ENCODE measurements around the gene B4GALNT4.

DNA sequence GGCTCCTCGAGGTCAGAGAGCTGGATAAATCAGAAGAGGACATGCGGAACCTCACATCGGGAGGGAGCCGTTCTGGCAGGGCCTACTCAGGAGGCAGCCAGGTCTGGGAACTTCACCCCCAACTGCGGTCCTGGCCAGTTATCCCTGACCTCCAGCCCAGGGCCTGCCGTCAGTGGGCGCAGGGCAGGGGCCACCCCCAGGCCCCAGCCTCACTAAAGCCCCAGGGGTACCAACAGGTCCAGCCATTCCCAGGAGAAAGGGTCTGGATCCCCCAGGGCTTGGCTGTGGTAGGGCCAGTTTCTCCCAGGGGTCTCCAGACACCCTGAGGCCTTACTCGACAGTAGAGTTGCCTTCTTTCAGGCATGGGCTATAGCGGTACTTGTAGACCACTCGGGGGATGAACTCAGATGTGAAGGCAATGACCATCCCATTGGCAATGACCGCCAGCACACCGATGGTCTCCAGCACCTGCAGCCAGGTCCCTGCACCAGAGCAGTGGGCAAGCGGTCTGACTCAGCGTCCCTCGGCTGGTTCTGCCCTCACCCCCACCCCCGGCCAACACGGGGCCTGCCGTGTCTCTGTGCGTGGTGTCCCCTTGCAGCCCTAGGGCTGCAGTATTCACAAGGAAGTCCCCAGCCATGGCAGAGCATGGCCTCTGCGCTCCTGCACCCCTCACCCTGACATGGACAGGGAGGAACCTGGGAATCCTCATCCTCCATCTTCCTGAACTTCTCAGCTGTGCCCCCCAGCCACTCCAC, 50.1 kb downstream of the B4GALNT4 start:
- TF ChIP-seq, protein P1, sequence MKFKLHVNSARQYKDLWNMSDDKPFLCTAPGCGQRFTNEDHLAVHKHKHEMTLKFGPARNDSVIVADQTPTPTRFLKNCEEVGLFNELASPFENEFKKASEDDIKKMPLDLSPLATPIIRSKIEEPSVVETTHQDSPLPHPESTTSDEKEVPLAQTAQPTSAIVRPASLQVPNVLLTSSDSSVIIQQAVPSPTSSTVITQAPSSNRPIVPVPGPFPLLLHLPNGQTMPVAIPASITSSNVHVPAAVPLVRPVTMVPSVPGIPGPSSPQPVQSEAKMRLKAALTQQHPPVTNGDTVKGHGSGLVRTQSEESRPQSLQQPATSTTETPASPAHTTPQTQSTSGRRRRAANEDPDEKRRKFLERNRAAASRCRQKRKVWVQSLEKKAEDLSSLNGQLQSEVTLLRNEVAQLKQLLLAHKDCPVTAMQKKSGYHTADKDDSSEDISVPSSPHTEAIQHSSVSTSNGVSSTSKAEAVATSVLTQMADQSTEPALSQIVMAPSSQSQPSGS (CRISPR knock-in tag; IDR thresholded peaks at IDR 0.05; ENCODE audit: borderline replicate concordance, low read depth) = no peak
- TF ChIP-seq, protein P2, sequence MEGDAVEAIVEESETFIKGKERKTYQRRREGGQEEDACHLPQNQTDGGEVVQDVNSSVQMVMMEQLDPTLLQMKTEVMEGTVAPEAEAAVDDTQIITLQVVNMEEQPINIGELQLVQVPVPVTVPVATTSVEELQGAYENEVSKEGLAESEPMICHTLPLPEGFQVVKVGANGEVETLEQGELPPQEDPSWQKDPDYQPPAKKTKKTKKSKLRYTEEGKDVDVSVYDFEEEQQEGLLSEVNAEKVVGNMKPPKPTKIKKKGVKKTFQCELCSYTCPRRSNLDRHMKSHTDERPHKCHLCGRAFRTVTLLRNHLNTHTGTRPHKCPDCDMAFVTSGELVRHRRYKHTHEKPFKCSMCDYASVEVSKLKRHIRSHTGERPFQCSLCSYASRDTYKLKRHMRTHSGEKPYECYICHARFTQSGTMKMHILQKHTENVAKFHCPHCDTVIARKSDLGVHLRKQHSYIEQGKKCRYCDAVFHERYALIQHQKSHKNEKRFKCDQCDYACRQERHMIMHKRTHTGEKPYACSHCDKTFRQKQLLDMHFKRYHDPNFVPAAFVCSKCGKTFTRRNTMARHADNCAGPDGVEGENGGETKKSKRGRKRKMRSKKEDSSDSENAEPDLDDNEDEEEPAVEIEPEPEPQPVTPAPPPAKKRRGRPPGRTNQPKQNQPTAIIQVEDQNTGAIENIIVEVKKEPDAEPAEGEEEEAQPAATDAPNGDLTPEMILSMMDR (IDR thresholded peaks at IDR 0.05) = no peak
- TF ChIP-seq ETV6 (CRISPR knock-in tag; IDR thresholded peaks at IDR 0.05) (no peak), ZNF671 (CRISPR knock-in tag; IDR thresholded peaks at IDR 0.05) (no peak)
- TF ChIP-seq, protein P3, sequence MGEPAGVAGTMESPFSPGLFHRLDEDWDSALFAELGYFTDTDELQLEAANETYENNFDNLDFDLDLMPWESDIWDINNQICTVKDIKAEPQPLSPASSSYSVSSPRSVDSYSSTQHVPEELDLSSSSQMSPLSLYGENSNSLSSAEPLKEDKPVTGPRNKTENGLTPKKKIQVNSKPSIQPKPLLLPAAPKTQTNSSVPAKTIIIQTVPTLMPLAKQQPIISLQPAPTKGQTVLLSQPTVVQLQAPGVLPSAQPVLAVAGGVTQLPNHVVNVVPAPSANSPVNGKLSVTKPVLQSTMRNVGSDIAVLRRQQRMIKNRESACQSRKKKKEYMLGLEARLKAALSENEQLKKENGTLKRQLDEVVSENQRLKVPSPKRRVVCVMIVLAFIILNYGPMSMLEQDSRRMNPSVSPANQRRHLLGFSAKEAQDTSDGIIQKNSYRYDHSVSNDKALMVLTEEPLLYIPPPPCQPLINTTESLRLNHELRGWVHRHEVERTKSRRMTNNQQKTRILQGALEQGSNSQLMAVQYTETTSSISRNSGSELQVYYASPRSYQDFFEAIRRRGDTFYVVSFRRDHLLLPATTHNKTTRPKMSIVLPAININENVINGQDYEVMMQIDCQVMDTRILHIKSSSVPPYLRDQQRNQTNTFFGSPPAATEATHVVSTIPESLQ (CRISPR knock-in tag; IDR thresholded peaks at IDR 0.05) = no peak

Data from WTC11 (cell line).